Left hindlimb (tissue), 1 donor: ENCODE results near the gene OGA.
"Not testable (repeated sequence)": the region's sequence is repeated elsewhere in the genome, so short reads cannot be mapped to it uniquely, and the experiment has no call there.

Experiments used
- DNase-seq: peaks from one replicate; pipeline ENCODE4 v3.0.0-alpha.2; 2018

Gene OGA

DNA sequence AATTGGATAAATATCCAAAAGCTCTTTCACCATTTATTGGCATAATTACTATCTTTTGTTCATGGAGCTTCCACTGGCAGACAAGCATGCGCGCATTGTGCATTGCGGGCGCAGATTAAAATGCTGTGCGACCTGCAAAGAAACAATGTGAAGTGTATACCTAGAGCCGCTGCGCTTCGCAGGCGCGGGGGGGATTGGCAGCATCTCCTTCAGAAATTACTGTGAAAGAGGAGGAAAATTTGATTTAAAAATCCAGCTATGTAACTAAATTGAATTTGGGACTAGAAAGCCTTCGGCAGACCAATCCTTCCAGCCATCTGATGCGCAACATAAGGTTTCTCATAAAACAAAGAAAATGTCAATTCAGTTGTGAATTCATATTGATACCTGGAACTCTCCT, 24.7 kb downstream of the OGA start:
- no peak for DNase-seq

DNA sequence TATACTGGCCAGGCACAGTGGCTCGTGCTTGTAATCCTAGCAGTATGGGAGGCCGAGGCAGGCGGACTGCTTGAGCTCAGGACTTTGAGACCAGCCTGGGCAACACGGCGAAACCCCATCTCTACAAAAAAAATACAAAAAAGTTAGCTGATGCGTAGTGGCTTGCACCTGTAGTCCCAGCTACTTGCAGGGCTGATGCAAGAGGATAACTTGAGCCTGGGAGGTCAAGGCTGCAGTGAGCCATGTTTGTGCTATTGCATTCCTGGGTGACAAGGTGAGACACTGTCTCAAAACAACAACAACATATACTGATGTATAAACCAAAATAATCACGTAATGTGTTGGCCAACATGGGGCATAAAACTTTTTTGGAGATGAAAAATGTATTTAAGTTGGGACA, 28.6 kb downstream of the OGA start:
- no peak for DNase-seq

DNA sequence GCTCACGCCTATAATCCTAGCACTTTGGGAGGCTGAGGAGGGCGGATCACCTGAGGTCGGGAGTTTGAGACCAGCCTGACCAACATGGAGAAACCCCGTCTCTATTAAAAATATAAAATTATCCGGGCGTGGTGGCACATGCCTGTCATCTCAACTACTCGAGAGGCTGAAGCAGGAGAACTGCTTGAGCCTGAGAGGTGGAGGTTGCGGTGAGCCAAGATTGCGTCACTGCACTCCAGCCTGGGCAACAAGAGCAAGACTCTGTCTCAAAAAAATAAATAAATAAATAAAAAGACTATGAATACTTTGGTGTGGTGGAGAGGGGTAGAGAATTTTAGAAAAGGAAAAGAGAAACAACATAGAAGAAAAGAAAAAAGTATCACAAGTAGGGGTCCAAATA, 29.0 kb downstream of the OGA start:
- not testable (repeated sequence) for DNase-seq

DNA sequence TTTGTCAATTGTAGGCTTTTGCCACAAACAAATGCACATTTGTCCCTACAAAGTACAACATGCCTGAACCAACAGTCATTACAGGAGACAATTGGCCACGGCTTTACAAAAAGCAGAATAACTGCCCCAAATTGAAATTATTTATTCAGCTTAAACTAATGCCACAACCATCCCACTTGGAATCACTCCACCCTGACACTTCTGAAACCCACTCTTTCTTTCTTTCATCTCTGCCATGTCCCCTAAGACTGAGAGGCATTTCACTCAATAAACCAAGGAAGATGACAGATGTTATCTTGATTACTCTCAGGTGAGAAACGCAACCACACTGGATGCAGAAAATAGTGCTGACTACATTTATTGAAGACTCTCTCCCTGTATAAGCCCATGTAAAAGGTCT, 32.4 kb downstream of the OGA start:
- DNase-seq, result no peak

DNA sequence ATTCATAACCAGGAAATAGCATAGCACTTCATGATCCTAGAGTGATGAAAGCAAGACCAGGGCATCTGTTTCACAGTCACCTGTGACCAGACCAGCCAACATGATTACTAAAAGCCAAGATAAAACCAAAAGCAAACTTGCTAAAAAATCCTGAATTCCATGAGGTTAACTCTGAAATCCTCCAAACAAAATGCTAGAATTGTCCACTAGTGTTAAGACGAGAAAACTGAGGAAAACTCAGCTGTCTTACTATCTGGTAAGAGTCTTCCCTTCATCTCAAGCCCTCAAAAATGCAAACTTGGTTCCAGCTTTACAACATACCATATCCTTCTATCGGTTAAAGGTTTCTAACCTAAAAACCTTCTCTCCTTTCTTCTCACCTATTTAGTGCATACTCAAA, 33.7 kb downstream of the OGA start:
- no peak for DNase-seq

DNA sequence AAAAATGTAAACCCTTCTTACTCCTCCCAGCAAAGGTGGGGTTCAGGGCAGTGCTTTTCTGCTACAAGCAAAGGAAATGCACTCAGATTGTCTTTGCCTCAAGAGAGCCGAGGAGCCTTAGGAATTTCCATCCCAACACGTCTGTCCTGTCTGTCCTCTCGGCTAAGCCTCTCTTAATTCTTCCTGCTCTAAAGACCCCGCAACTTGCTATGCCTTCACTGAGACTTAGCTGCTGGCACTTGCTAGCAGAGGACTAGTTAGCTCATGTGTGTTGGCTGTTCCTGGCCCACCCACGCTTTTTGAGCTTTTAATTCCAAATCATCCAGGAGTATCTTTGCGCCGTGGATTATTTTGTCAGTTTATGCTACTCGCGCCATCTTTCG, 34.5 kb downstream of the OGA start:
- no peak for DNase-seq

DNA sequence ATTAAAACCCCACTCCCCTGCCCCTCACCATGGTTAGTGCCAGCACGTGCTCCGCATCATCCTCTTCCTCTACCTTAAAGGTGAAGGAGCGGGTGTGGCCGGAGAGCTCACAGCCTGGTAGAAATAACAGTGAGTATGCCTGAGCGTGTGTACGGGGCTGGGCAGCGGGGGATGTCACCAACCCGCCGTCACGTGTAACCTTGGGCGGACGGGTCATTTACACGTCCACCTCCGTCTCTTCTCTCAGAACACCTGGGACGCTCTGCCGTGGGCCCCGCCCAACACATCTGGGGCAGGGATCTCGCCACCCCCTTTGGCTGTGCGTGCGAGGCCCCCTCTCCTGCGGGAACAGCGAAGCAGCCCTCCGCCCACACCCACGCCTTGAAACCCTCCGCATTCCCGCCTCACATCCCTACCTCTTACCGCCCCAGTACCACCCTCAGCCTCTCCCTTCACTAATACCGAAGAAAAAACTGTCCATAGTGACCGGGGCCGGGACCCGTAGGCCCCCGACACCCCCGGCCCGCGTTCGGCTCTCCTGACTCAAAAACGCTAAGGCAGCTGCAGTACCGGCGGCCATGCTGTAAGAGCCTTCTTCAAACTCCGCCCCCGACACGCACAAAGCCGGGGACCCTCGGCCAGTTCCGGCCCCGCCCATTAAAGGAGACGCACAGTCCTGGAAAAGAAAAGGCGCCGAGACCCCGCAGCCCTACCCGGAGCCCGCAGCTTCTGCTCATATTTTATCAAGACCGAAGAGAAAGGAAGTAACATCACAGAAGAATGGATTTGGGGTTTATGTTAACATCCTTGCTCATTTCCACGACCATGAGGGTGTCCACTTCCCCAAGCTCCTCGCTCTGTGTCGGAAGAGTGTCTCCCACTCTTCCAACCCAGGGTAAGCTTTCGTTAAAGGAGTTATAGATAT, 35.2 kb downstream of the OGA start, which contains the start of gene NPM3:
Gene NPM3, minus strand, starts transcription at position 636 of the 925 bp plus-strand sequence. Its CDS starts 56 bp downstream, at position 580.
- peak; percentile 90 for DNase-seq

DNA sequence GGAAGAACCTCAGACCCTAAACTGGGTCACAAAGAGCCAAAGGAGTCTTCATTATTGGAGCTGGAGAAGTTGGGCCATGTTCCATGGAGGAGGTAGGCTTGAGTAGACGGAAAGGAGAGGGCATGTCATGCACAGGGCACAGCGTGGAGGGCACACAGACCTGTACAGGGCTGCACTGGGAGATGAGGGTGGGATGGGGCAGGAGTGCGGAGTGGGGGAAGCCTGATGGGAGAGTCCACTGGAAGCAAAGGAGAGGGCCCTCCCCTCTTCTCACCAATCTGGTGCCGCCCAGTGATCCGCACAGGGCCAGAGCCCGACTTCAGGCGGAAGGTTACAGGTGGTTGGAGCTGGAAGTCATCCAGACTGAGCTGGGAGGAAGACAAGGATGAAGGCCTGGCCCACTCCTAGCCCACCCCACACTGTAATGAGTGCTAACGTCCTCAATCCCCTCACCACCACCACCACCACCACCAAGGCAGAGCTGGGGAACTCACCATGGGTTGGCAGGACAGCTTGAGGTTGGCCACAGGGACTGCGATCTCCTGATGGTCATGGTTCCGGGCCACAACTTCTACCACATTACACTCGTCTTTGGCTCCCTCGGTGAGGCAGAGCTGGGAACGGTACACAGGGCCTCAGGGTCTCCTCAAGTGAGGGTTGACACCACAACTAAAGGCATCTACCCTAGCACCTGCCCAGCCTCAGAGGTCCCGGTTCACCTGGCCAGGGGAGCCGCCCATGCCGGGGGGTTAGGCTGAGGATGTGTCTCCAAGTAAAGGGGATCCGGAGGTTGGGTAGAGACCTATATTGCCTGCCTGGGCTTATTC, 36.0 kb downstream of the OGA start:
- DNase-seq, result no peak

DNA sequence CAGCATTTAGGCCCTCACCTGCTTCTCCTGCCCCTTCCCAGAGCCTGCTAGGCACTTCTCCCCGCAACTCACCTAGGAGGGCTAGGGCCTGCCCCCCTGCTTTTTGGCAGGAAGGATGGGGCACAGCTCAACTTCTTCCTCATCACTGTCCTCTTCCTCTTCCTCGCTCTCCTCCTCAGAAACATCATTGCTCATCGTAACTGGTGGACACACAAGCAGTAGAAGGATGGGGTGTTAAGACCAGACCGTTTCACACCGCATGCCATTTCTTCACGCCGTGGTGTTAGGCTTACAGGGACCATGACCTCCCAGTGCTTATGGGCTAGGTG, 36.6 kb downstream of the OGA start:
- DNase-seq, result no peak

DNA sequence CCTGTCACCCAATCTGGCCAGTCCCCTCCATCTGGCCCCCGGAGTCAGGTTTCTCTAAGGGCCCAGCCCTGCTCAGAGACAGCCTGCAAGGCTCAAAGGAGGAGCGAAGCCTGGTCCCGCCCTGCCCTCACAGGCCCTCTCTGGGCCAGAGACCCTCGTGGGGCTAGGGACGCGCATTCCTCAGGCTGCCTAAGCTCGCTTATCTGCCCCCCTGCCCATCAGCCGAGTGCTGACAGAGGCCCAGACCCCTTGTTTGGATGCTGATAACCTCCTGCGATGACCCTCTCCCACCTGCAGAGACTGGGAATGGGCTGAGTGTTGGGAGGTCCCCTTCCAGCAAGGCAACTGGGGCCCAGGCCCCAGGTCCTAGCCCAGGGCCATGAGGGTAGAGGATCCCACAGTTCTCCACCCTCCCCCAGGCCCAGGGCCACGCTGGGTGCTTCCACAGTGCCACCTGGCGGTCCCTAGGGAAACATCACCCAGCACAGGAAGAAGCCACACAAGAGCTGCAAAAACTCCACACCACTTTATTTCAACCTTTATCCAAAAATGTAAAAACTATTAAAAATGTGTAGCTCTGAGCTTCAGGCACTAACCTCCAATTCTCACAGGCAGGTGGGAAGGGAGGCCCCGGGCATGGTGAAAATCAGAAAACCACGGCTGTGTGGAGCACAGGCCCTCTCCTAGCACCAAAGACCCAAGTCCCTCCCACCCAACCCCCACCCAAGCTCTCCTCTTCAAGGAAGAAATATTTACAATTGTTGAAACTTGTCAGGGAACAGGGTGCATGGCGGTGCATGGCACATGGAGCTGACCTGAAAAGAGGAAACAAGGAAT, 37.2 kb downstream of the OGA start:
- DNase-seq, result no peak

DNA sequence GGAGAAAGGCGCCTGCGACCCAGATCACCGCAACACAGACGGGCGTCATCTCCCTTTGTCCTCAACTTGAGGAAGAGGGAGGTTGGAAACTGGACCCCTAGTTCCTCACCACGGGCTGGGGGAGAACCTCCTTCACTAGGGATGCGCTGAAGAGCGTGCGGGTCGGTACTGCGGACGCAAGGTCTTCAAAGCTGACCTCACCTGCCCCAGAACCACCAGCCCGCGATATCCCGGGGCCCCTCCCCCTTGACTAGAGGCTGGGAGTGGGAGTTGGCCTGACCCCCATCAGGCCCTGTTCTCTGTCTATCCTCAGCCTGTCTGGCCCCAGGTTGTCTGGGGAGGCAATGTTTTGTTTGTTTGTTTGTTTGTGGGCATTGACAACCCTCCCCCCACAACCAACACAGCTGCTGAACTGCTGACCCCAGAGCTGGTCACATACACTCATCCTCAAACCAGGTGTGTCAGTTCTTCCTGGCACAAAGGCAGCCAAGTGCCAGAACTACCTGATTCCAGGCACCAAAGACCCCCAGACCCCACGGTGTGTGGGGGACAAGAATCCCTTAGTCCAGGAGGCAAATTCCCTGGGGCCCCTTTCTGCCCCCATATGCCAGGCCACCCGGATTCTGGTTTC, 37.9 kb downstream of the OGA start:
- DNase-seq, result no peak

DNA sequence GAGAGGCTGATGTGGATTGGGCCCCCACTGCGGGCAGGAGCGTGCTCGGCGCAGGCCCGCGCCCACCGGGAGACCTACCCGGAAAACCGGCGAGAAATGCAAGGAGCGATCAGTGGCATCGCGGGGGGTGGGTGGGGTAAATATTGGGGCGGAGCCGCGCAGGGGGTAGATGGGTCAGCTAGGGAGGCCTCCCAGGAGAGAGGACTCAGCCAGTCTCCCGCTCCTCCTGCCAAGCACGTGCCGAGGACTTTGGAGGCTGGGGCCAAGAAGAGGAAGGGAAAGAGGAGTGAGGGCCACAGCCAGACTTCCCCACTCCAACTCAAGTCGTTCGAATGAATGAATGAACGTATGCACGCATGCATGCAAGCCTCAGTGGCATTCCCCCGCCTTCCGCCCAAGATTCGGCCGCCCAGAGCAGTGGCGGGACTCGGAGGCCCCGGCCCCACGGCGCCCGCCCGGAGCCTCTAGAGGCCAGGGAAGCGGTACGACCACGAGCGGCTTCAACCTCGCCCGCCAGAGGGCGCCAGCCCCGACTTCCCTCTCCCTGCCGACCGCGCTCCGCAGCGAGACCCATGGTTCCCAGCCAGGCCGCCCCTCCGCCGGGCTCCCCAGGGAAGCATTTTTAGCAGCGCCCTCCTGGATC, 38.6 kb downstream of the OGA start:
- DNase-seq, result peak; percentile 73

DNA sequence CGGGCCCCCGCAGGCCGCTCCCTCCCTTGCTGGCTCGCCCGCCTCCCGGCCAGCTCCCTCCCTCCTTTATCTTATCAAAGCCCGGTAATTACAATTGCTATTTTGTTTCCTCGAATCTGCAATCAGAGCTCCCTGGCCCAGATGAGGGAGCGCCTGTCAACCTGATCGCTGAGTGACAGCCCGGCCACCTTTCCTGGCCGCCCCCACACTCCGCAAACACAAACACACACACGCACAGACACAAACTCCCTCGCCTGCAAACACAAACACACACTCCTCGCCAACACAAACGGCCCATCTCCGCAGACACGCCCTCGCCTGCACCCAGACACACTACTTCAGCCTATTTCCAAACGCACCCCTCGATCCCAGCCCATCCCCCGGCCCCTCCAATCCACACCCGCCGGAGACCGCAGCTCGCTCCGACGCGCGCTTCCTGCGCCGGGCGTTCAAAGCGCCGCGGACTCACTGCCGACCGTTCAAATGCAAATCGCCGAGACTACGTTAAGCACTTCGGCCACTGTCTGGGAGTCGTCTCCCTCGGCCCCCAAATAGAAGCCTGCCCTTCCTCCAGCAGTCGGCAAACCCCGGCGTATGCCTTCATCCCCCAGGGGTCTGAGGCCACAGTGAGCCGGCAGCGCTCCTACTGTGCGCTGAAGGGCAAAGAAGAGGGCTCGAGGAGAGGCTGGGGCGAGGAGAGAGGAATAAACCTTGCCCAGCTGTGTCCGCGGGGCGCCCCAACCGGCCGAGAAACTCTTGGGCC, 39.3 kb downstream of the OGA start:
- no peak for DNase-seq

DNA sequence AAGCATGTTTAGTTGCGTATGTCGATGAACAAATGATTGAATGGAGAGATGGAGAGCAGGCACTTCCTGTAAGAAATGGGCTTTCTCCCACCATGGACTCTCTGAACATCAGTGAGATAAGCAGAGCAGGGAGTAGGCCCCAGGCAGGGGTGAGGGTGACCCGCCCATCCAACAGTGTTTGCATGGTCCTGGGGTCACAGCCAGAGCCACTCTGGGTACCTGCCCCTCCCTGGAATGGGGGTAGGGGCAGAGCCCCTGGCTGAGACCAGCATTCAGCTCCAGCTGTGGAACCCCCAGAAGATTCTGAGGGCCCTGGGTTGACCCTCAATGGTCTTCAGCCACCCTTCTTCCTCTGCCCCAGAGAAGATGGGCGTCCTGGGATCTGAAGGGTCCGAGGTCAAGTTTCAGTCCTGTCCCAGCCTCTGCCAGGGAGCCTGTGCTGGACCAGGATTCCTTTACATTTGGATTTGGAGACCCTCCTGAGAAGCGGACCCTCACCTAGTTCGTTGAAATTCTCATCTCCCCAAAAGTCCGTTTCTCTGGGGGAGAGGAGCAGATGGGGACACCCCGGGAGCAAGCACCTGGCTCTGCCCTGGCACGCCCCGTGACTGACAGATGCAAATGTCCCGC, 40.0 kb downstream of the OGA start:
- DNase-seq, result no peak

DNA sequence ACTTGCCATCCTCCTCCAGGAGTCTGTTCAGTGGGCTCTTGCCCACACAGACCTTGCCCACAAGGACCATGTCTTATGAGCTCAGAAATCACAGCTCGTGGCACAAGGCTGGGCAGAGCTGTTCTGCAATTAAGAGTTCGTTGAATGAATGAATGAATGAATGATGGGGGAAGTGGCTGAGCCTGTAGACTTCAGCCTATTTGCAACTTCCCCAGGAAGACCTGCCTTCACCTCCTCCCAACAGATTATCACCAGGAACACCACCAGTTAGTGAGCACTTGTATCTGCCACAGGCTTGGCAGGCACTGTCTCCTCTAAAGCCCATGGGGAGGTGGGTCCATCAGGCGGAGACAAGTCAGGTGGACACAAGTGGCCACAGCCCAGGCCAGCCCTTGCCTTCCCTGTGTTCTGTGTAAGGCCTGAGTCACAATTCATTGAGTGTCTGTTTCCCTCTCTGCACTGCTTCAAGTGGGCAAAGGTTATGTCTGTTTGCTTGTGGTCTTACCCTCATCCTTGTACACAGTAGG, 40.6 kb downstream of the OGA start:
- DNase-seq, result no peak

DNA sequence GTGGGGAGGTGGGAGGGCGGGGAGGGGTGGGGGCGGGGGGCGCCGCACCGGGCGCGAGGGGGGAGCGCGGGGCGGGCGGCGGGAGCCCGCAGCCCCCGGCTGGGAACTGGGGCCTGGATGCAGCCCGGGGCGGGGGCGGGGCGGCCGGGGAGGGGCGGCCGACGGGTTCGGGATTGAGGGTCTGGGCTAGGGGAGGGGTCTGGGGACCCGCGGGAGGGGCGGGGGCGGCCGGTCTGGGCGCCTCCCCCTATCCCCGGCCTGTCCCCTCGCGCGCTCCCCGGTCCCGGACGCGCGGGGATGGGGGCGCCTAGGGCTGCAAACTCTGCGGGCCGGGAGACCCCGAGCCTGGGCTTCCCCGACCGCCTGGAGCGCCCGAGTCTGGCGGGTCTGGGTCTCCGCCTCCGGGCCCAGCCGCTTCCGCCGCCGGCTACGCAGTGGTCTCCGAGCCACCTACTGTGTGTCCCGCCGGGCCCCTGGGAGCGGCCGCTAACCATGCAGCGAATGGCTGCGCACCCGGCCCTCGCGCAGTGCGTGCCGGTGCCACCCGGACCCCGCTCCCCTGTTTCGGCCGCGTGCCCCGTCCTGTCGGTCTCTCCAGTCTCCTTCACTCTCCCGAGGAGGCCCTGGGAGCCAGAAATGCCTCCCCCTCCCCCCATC, 42.0 kb downstream of the OGA start:
- DNase-seq, result no peak

DNA sequence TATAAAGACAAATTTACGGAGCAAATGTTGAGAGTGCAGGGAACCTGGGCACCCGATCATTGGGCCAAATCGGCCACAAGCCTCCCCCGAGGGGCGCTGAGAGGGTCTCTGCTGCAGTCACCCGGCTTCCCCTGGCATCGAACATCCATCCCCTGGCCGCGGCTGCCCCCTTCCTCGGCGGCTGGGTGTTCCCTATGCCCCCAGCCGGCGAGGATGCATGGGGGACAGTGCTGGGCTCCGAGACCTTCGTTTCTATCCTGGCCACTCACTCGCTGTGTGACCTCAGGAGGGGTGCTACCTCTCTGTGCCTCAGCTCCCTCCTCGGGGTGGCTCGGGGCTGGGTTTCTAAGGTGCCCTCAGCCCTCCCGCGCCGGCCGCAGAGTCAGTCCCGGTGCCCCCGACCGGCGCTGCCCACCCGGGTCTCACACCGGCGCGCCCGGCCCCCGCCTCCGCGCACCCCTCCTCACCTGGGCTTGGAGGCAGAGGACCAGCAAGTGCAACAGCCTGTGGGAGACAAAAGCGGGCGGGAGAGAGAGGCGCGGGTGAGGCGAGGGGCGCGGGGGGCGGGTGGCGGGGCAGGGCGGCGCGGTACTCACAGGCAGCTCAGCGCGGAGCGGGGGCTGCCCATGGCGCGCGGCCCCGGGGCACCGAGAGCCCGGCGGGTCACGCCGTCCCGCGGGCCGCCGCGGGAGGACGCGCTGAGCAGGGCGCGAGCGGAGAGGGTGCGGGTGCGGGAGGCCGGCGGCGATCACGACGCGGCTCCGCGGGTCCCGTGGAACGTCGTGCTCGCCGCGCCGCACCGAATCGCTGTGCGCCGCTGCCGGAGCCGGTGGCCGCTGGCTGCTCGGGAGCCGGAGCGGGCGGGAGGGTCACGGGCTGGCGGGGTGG, 42.7 kb downstream of the OGA start, which contains the start of gene FGF8:
Gene FGF8, minus strand, starts transcription at position 842 of the 888 bp plus-strand sequence. Its CDS starts 214 bp downstream, at position 628.
- no peak for DNase-seq

DNA sequence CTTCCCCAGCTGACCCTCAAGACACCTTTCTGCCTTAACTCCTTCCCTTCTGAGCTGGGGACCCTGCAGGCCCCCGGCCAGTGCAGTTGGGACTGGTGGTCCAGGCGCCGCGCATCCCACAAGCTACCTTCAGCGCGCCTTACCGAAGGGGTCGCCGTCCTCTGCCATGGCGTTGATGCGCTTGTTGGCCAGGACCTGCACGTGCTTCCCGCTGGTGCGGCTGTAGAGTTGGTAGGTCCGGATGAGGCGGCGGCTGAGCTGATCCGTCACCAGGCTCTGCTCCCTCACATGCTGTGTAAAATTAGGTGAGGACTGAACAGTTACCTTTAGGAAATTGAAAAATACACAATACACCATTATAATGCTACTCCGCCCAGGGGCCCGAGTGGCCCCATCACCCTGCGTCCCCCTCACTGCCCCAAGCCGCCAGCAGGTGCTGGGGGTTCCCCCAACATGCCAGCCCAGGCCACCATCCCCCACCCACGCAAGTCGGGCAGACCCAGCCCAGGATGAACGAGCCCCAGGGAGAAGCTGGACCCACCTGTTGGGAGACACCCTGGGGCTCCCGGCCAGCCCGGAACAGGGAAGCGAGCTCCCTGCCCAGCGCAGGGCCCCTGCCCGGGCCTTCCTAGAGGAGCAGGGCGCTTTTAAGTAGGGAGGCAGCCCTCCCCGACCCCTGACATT, 43.5 kb downstream of the OGA start:
- no peak for DNase-seq
